NOMO-1 treated with DMSO at 0.1 percent for 48 hours (cell line): Measurements from ENCODE around the gene HLA-F.

Source experiments
- DNase-seq: peaks from one replicate; lab custom pipeline; 2025; ENCODE audit not compliant: unreplicated experiment; lab: John Stamatoyannopoulos, UW

HLA-F gene

GRCh38 chr6:29759457-29759856, 36.2 kb downstream of the HLA-F start:
- no peak for DNase-seq

DNA sequence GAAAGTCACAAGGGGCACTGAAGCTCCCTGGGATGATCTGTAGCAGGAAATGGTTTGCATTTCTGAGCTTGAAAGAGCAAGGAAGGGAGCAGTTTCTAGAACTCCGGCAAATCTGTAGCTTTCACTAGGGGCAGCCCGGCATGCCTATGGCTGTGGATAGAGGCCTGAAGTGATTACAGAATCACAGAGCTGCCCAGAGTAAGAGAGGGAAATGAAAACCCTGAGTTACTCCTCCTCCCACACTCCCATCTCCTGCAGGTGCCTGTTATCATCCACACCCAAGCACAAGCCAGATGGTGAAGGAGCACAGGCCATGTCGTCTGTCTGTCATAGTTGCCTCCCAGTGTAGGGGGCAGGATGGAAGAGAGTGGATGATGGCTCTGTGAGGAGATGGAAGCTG, 37.1 kb downstream of the HLA-F start:
- no peak for DNase-seq

- no peak for DNase-seq
These were observed 38.8 kb downstream of the HLA-F start for GRCh38 chr6:29762051-29762450.

- DNase-seq: no peak
These were observed 39.6 kb downstream of the HLA-F start for GRCh38 chr6:29762781-29763214.

DNA sequence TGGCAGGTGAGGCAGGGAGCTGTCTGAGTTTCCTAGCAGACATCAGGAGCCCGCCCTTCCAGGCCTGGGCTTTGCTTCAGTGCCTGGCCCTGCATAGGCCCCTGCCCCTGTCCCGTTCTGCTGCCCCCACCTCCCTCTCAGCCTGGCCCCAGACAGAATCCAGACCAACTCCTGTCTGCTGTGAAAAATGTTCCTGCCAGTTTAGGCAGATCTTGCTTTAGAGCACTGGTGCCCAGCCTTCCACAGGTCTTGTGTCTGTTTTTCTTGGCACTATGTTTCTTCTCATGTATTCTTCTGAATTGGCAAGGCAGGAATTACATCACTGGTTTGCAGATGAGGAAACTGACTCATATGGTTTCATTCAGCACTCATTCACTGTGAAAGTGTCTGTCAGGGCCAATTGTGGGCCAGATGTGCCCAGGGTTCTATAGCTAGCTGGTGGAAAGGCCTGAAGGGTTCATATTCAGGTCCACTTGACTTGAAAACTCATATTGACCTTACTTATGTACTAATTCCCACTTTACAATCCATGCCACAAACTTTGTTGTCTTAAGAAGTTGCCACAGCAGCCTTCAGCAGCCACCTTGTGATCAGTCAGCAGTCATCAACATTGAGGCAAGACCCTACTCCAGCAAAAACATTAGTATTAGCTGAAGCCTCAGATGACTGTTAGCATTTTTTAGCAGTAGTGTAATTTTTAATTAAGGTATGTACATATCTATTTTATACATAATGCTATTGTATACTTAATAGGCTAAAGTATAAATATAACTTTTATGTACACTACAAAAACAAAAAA, 40.5 kb downstream of the HLA-F start:
- DNase-seq: no peak

- no peak for DNase-seq
These were observed 41.4 kb downstream of the HLA-F start for GRCh38 chr6:29764422-29765196.

DNA sequence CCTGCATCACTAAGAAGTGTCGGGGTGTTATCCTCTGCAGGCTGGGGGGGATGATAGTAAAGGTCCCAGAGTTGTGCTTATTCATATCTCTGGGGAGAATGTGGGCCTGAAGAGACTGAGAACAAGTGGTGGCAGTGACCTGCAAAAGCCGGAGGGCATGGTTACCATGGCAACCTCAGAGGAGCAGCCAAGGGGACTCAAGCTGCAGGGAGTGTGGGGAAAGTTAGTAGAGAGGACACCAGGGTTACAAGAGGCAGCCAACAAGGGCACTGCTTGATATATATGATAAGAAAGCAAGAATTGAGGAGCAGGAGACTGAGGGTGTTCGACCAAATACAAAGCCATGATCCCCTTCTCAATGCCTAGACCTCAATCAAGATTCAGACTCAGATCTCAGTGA, 46.1 kb downstream of the HLA-F start:
- DNase-seq: no peak

- no peak for DNase-seq
These were observed 47.1 kb downstream of the HLA-F start for GRCh38 chr6:29770306-29770705.

GRCh38 chr6:29776684-29777083, 53.5 kb downstream of the HLA-F start:
- no peak for DNase-seq
